Measurements from ENCODE around the gene KIAA1328. TPM values are rescaled to one million over a fixed set of nuclear protein-coding genes. Genes with fewer than 3 reads are reported as not detected.

KIAA1328 gene
- total and polyA plus RNA-seq, 2 donors (not counting 3 experiments of a cell fraction or from before 2014, with no cell fraction given): 2.7 to 6.5 TPM

DNA sequence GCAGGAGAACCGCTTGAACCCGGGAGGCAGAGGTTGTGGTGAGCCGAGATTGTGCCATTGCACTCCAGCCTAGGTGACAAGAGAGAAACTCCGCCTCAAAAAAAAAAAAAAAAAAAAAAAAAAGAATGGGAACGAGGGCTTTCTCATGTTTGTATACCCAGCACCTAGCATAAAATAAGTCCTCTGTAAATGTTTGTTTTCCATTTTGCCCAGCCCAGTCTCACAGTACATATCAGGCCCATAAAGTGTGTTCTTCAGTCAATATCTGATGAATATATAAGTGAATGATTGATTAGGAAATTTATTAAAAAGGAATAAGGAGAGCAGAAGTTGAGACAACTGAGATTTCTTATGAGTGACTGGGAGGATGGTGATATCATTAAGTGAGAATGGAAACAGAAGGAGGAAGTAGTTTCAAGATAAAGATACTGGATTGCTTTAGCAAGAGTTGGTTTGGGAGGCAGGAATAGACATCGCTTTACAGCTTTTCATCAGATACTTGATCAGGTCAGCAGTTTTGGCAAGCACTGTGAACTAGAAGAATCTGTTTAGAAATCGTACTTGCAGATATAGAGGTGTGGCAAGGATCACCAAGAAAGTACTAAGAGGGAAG is 327.5 kb downstream of the KIAA1328 start:
- no TSS peak for BruUV-seq (replicated peaks)
- intact Hi-C loops (cut with micrococcal nuclease): loop anchor here (2.0 kb wide), 1 partner anchor 40 kb away; no protein-coding TSS in a partner anchor
- dilution Hi-C loops (cut with MboI; ENCODE audit: extremely low pct_ligation_motif_present, low sequenced_read_pairs): no loop called here
- Histone ChIP-seq H3K4me2 (ENCODE audit: insufficient read depth, low read length) (no peak overlapping the region), H3K9me1 (replicated peaks; ENCODE audit: control insufficient read depth, extremely low read depth, insufficient read depth, low read length) (no peaks in the 10 kb centered on the region), H2AFZ (ENCODE audit: low read depth, low read length) (no peak overlapping the region), H3K9ac (replicated peaks; ENCODE audit: extremely low read depth, insufficient read depth, low read length) (no peak overlapping the region), H3K36me3 (ENCODE audit: control insufficient read depth in 2 of 2, extremely low read depth in 1 of 2, insufficient read depth in 2 of 2, low read length in 2 of 2) (no peaks in the 10 kb centered on the region), H3K27ac (ENCODE audit: insufficient read depth, low read depth, low read length) (no peak overlapping the region), H3K79me2 (ENCODE audit: control insufficient read depth, insufficient read depth, low read length) (no peaks in the 10 kb centered on the region), H3K4me1 (ENCODE audit: control insufficient read depth, extremely low read depth, insufficient read depth, low read length) (no peaks in the 10 kb centered on the region), H3K9me3 (replicated peaks; ENCODE audit: control insufficient read depth, insufficient read depth, low read length) (no peaks in the 10 kb centered on the region), H3K27me3 (ENCODE audit: control insufficient read depth in 2 of 2, insufficient read depth in 2 of 2, low read length in 2 of 2) (no peaks in the 10 kb centered on the region), H3K4me3 (replicated peaks in 1 of 3; ENCODE audit: insufficient read depth in 1 of 3, low read depth in 1 of 3, low read length in 3 of 3) (no peak overlapping the region), H4K20me1 (replicated peaks; ENCODE audit: control insufficient read depth, extremely low read depth, insufficient read depth, low read length) (no peaks in the 10 kb centered on the region)
- no peak for FAIRE-seq
- ChIA-PET CTCF (no interaction called here), POLR2A (no interaction called here)
- DNase-seq (ENCODE audit: low read depth, low spot score): peak; percentile 16
- TF ChIP-seq GATA2 (IDR thresholded peaks at IDR 0.05; ENCODE audit: insufficient read depth, insufficient read length, low read depth, low read length): no peak
- TF ChIP-seq FOS (IDR thresholded peaks at IDR 0.05; ENCODE audit: borderline replicate concordance, insufficient read depth, low read length): no peak
- TF ChIP-seq CTCF (IDR thresholded peaks at IDR 0.05; ENCODE audit: extremely low read depth in 1 of 2, insufficient read depth in 1 of 2, low read depth in 1 of 2, low read length in 2 of 2): no peak
- no peak for TF ChIP-seq MYC (IDR thresholded peaks at IDR 0.05; ENCODE audit: low read depth, low read length)
- no peak for TF ChIP-seq EZH2 (IDR thresholded peaks at IDR 0.05; ENCODE audit: borderline replicate concordance, low read depth, low read length, severe bottlenecking)
- TF ChIP-seq JUN (IDR thresholded peaks at IDR 0.05; ENCODE audit: borderline replicate concordance, insufficient read depth, insufficient read length, low read depth): no peak
- no peak for TF ChIP-seq POLR2AphosphoS5 (IDR thresholded peaks at IDR 0.05; ENCODE audit: insufficient read depth, low read depth, low read length)
- TF ChIP-seq POLR2A (IDR thresholded peaks at IDR 0.05; ENCODE audit: low read depth, low read length): no peak
- no peak for TF ChIP-seq MAX (IDR thresholded peaks at IDR 0.05; ENCODE audit: insufficient read depth, insufficient read length)
